DND-41 (cell line): Measurements from ENCODE around the gene ARHGEF6.

Experiments used
- ATAC-seq: fragments of 200-7000 bp; cut with Tn5 transposase; 3 replicates; pipeline ENCODE4 v1.9.1; 2021; ENCODE audit warnings: low read depth; ENCODE audit not compliant: insufficient read depth
- DNase-seq: peaks from one replicate; pipeline ENCODE4 v3.0.0-alpha.2; 2020
- H2AFZ ChIP-seq: 2 replicates; pipeline ENCODE4 v1.6.0; 2012; ENCODE audit warnings: low read depth, low read length
- H3K27ac ChIP-seq: 2 replicates; pipeline ENCODE4 v1.5.1; 2012; ENCODE audit warnings: low read length, inconsistent platforms
- H3K27me3 ChIP-seq: fragments of 200-600 bp; sonication (generic); 2 replicates; pipeline ENCODE4 v1.6.0; 2012; ENCODE audit warnings: low read length, mild to moderate bottlenecking, inconsistent platforms; ENCODE audit not compliant: insufficient read depth, poor library complexity
- H3K36me3 ChIP-seq: 2 replicates; pipeline ENCODE4 v1.5.1; 2012; ENCODE audit warnings: low read length, inconsistent platforms; ENCODE audit not compliant: insufficient read depth
- H3K4me1 ChIP-seq: 2 replicates; pipeline ENCODE4 v1.5.1; 2012; ENCODE audit warnings: mild to moderate bottlenecking, low read length; ENCODE audit not compliant: insufficient read depth
- H3K4me2 ChIP-seq: 2 replicates; pipeline ENCODE4 v1.6.0; 2012; ENCODE audit warnings: mild to moderate bottlenecking, moderate library complexity, low read length, inconsistent platforms; ENCODE audit not compliant: insufficient read depth
- H3K4me3 ChIP-seq, 2 experiments: fragments of 200-600 bp in 1 of 2; shearing (Covaris generic) in 1 of 2; 2 replicates each; pipeline ENCODE4 v1.5.1; 2012 to 2016; ENCODE audit warnings: inconsistent platforms in 2 of 2, low read length in 2 of 2, mild to moderate bottlenecking in 2 of 2, low read depth in 1 of 2, moderate library complexity in 1 of 2
- H3K79me2 ChIP-seq: 2 replicates; pipeline ENCODE4 v1.6.0; 2012; ENCODE audit warnings: low read length, inconsistent platforms; ENCODE audit not compliant: insufficient read depth
- H3K9ac ChIP-seq: 2 replicates; pipeline ENCODE4 v1.6.0; 2012; ENCODE audit warnings: low read depth, mild to moderate bottlenecking, inconsistent platforms, low read length, moderate library complexity
- H3K9me3 ChIP-seq: 2 replicates; pipeline ENCODE4 v1.5.1; 2012; ENCODE audit warnings: low read length, moderate library complexity, mild to moderate bottlenecking, inconsistent platforms; ENCODE audit not compliant: insufficient read depth, severe bottlenecking
- H4K20me1 ChIP-seq: 2 replicates; pipeline ENCODE4 v1.6.0; 2012; ENCODE audit warnings: low read length; ENCODE audit not compliant: insufficient read depth
- CTCF ChIP-seq: IDR thresholded peaks from 2 replicates; pipeline ENCODE4 v1.5.1; 2012; ENCODE audit warnings: borderline replicate concordance, low read length, moderate library complexity, mild to moderate bottlenecking; ENCODE audit not compliant: poor library complexity, severe bottlenecking; ENCODE audit errors: extremely low read depth
- EZH2 ChIP-seq: IDR thresholded peaks from 3 replicates; pipeline ENCODE4 v1.6.1; 2012; ENCODE audit warnings: borderline replicate concordance, low read depth, mild to moderate bottlenecking, moderate library complexity, low read length, inconsistent platforms; ENCODE audit not compliant: severe bottlenecking

ARHGEF6 gene

GRCh38 chrX:136752796-136753195 lies 27.9 kb downstream of the ARHGEF6 start:
- ATAC-seq: no peak

GRCh38 chrX:136752346-136752745 lies 28.4 kb downstream of the ARHGEF6 start:
- TF ChIP-seq CTCF: no peak
- no peak for TF ChIP-seq EZH2
- H3K79me2 ChIP-seq: peaks cover 88% of the 10 kb centered on the region

More at GRCh38 chrX:136752796-136753195, 27.9 kb downstream of the ARHGEF6 start:
- no peak overlapping the region for H3K9ac ChIP-seq
- H3K4me1 ChIP-seq: peaks cover 25% of the 10 kb centered on the region
- H3K27ac ChIP-seq: no peak overlapping the region
- TF ChIP-seq CTCF (no peak), EZH2 (no peak)
- no peak overlapping the region for H3K4me3 ChIP-seq
- no peak for DNase-seq
- no peak overlapping the region for H2AFZ ChIP-seq
- peaks cover 31% of the 10 kb centered on the region for H4K20me1 ChIP-seq
- H3K9me3 ChIP-seq: no peaks in the 10 kb centered on the region
- H3K36me3 ChIP-seq: peaks cover 12% of the 10 kb centered on the region
- no peaks in the 10 kb centered on the region for H3K27me3 ChIP-seq
- no peak overlapping the region for H3K4me2 ChIP-seq
- peaks cover 88% of the 10 kb centered on the region for H3K79me2 ChIP-seq

GRCh38 chrX:136750364-136750763 lies 30.4 kb downstream of the ARHGEF6 start:
- DNase-seq (no peak), ATAC-seq (no peak)
- no peaks in the 10 kb centered on the region for H3K27me3 ChIP-seq
- H2AFZ ChIP-seq: no peak overlapping the region
- H3K4me2 ChIP-seq: no peak overlapping the region
- no peak overlapping the region for H3K27ac ChIP-seq
- peaks cover 70% of the 10 kb centered on the region for H3K79me2 ChIP-seq
- peaks cover 29% of the 10 kb centered on the region for H3K36me3 ChIP-seq
- peaks cover 30% of the 10 kb centered on the region for H4K20me1 ChIP-seq
- no peak overlapping the region for H3K4me3 ChIP-seq
- H3K9me3 ChIP-seq: no peaks in the 10 kb centered on the region
- peaks cover 16% of the 10 kb centered on the region for H3K4me1 ChIP-seq
- H3K9ac ChIP-seq: no peak overlapping the region
- TF ChIP-seq CTCF (no peak), EZH2 (no peak)

More at GRCh38 chrX:136752346-136752745, 28.4 kb downstream of the ARHGEF6 start:
- no peak overlapping the region for H3K27ac ChIP-seq
- no peak overlapping the region for H2AFZ ChIP-seq
- no peak overlapping the region for H3K9ac ChIP-seq
- peaks cover 25% of the 10 kb centered on the region for H3K4me1 ChIP-seq
- H3K4me3 ChIP-seq: no peak overlapping the region
- H3K4me2 ChIP-seq: no peak overlapping the region
- no peaks in the 10 kb centered on the region for H3K9me3 ChIP-seq
- H4K20me1 ChIP-seq: peaks cover 34% of the 10 kb centered on the region
- peaks cover 9% of the 10 kb centered on the region; the same call in 1 of the 2 replicates for H3K36me3 ChIP-seq
- DNase-seq (no peak), ATAC-seq (no peak)
- H3K27me3 ChIP-seq: no peaks in the 10 kb centered on the region
